Measurements from ENCODE around the gene KRTAP5-8.
"Not testable (repeated sequence)": the region's sequence is repeated elsewhere in the genome, so short reads cannot be mapped to it uniquely, and the experiment has no call there.

KRTAP5-8 gene

GRCh38 chr11:71537977-71538665 is at the start of gene KRTAP5-8:
KRTAP5-8 (plus strand) TSS chr11:71538025; CDS start chr11:71538056, 31 bp downstream.
- DNase-seq = not testable (repeated sequence)

GRCh38 chr11:71488681-71489270 is 49.0 kb upstream of the KRTAP5-8 start:
- no peak for TF ChIP-seq GATA1 (IDR thresholded peaks at IDR 0.05; ENCODE audit: low read depth, low read length)
- TF ChIP-seq POLR2A (IDR thresholded peaks at IDR 0.05; ENCODE audit: low read length) = no peak
- DNase-seq = no peak

GRCh38 chr11:71489311-71490043 is 48.3 kb upstream of the KRTAP5-8 start:
- TF ChIP-seq GATA1 (IDR thresholded peaks at IDR 0.05; ENCODE audit: low read depth, low read length) (no peak), POLR2A (IDR thresholded peaks at IDR 0.05; ENCODE audit: low read length) (no peak)
- no peak for DNase-seq

GRCh38 chr11:71490044-71490730 is 47.6 kb upstream of the KRTAP5-8 start:
- DNase-seq = no peak

GRCh38 chr11:71490731-71491390 is 47.0 kb upstream of the KRTAP5-8 start:
- TF ChIP-seq GATA1 (IDR thresholded peaks at IDR 0.05; ENCODE audit: low read depth, low read length) (no peak), POLR2A (IDR thresholded peaks at IDR 0.05; ENCODE audit: low read length) (no peak)
- no peak for DNase-seq

More at GRCh38 chr11:71490044-71490730, 47.6 kb upstream of the KRTAP5-8 start:
- TF ChIP-seq POLR2A (IDR thresholded peaks at IDR 0.05; ENCODE audit: low read length) = no peak
- TF ChIP-seq GATA1 (IDR thresholded peaks at IDR 0.05; ENCODE audit: low read depth, low read length) = no peak

GRCh38 chr11:71491531-71491930 is 46.3 kb upstream of the KRTAP5-8 start:
- no peak for TF ChIP-seq GATA1 (IDR thresholded peaks at IDR 0.05; ENCODE audit: low read depth, low read length)
- no peak for TF ChIP-seq POLR2A (IDR thresholded peaks at IDR 0.05; ENCODE audit: low read length)
- no peak for DNase-seq

- no peak for DNase-seq
- TF ChIP-seq POLR2A (IDR thresholded peaks at IDR 0.05; ENCODE audit: low read length) (no peak), GATA1 (IDR thresholded peaks at IDR 0.05; ENCODE audit: low read depth, low read length) (no peak)
These were observed 45.9 kb upstream of the KRTAP5-8 start for GRCh38 chr11:71491940-71492339.

- DNase-seq = no peak
- no peak for TF ChIP-seq GATA1 (IDR thresholded peaks at IDR 0.05; ENCODE audit: low read depth, low read length)
- no peak for TF ChIP-seq POLR2A (IDR thresholded peaks at IDR 0.05; ENCODE audit: low read length)
These were observed 42.3 kb upstream of the KRTAP5-8 start for GRCh38 chr11:71495286-71496230.

- DNase-seq = no peak
- TF ChIP-seq GATA1 (IDR thresholded peaks at IDR 0.05; ENCODE audit: low read depth, low read length) (no peak), POLR2A (IDR thresholded peaks at IDR 0.05; ENCODE audit: low read length) (no peak)
These were observed 41.4 kb upstream of the KRTAP5-8 start for GRCh38 chr11:71496421-71496820.

- TF ChIP-seq POLR2A (IDR thresholded peaks at IDR 0.05; ENCODE audit: low read length) = no peak
- TF ChIP-seq GATA1 (IDR thresholded peaks at IDR 0.05; ENCODE audit: low read depth, low read length) = no peak
- no peak for DNase-seq
These were observed 39.7 kb upstream of the KRTAP5-8 start for GRCh38 chr11:71498091-71498490.

- no peak for DNase-seq
- TF ChIP-seq POLR2A (IDR thresholded peaks at IDR 0.05; ENCODE audit: low read length) (no peak), GATA1 (IDR thresholded peaks at IDR 0.05; ENCODE audit: low read depth, low read length) (no peak)
These were observed 38.7 kb upstream of the KRTAP5-8 start for GRCh38 chr11:71499125-71499524.

- no peak for DNase-seq
- no peak for TF ChIP-seq GATA1 (IDR thresholded peaks at IDR 0.05; ENCODE audit: low read depth, low read length)
- TF ChIP-seq POLR2A (IDR thresholded peaks at IDR 0.05; ENCODE audit: low read length) = no peak
These were observed 38.3 kb upstream of the KRTAP5-8 start for GRCh38 chr11:71499546-71499945.
